Small intestine (tissue), 7 donors: ENCODE measurements around the gene CC2D1B. TPM values are rescaled to one million over a fixed set of nuclear protein-coding genes. Genes with fewer than 3 reads are reported as not detected.

ENCODE experiments used
- DNase-seq, 2 donors: peaks; one replicate each; pipeline versions ENCODE4 v3.0.0 to v3.0.0-alpha.2; 2013
- FAIRE-seq: peaks from 2 replicates; lab custom pipeline; 2012; peaks lifted over from hg19 to GRCh38; lab: Jason Lieb, UNC
- H3K27ac ChIP-seq, 3 donors: one replicate each; pipeline ENCODE4 v1.5.1; 2013; ENCODE audit warnings: low read length in 2 of 3, mild to moderate bottlenecking in 2 of 3, control low read depth in 1 of 3, inconsistent platforms in 1 of 3, low read depth in 1 of 3, moderate library complexity in 1 of 3
- H3K27me3 ChIP-seq, 3 donors: one replicate each; pipeline ENCODE4 v1.6.1; 2013; ENCODE audit warnings: low read length in 3 of 3, inconsistent platforms in 1 of 3; ENCODE audit not compliant: control insufficient read depth in 3 of 3, insufficient read depth in 3 of 3
- H3K36me3 ChIP-seq, 3 donors: one replicate each; pipeline ENCODE4 v1.6.1; 2013; ENCODE audit warnings: low read length in 3 of 3, inconsistent platforms in 1 of 3, low read depth in 1 of 3, mild to moderate bottlenecking in 1 of 3, moderate library complexity in 1 of 3; ENCODE audit not compliant: control insufficient read depth in 3 of 3, insufficient read depth in 2 of 3
- H3K4me1 ChIP-seq, 3 donors: one replicate each; pipeline ENCODE4 v1.6.1; 2013; ENCODE audit warnings: low read length in 2 of 3, inconsistent platforms in 1 of 3, low read depth in 1 of 3, mild to moderate bottlenecking in 1 of 3, moderate library complexity in 1 of 3; ENCODE audit not compliant: control insufficient read depth in 3 of 3, insufficient read depth in 2 of 3
- H3K4me3 ChIP-seq, 3 donors: one replicate each; pipeline ENCODE4 v1.5.1; 2013; ENCODE audit warnings: low read length in 3 of 3, control low read depth in 1 of 3, inconsistent platforms in 1 of 3, low read depth in 1 of 3, mild to moderate bottlenecking in 1 of 3, moderate library complexity in 1 of 3
- H3K9me3 ChIP-seq, 2 donors: one replicate each; pipeline ENCODE4 v1.6.1; 2013; ENCODE audit warnings: low read depth in 1 of 2, low read length in 1 of 2; ENCODE audit not compliant: control insufficient read depth in 2 of 2, insufficient read depth in 1 of 2
- WGBS, 3 donors: extraction: QIAGEN DNeasy Blood & Tissue Kit; methylation state at CpG; one replicate each; pipeline ENCODE4 v1.1.7; 2013; 5-methylcytosine and 5-hydroxymethylcytosine counted together
- polyA plus RNA-seq, 4 donors: library from polyadenylated mRNA; stranded (reverse) in 3 of 4; unstranded in 1 of 4; fragments of 200-250 nt in 3 of 4; fragments of 120-200 nt in 1 of 4; gene quantifications; one replicate each; pipeline versions ENCODE4 v1.2.1 to v1.2.3, GENCODE V29; 2013
- donor health status: healthy with polysubstance abuse.
- donor health status: control.
- donor health status: control.
- donor health status: Bipolar disorder and iron deficiency.
- donor health status: healthy.

Gene CC2D1B
- polyA plus RNA-seq, 4 donors = 17.3 to 21.9 (median 18.3) TPM

GRCh38 chr1:52341655-52342260, 24.2 kb downstream of the CC2D1B start:
- 66 to 74% (median 72%) methylated on average over 7 of the region's 7 CpGs for WGBS, 3 donors

GRCh38 chr1:52337439-52337838, 28.6 kb downstream of the CC2D1B start:
- 85 to 87% (median 86%) methylated on average over 2 of the region's 2 CpGs for WGBS, 3 donors
- Histone ChIP-seq H3K4me3 (no peak overlapping the region), H3K9me3 (no peaks in the 10 kb centered on the region), H3K27me3 (no peaks in the 10 kb centered on the region), H3K4me1 (no peaks in the 10 kb centered on the region), H3K36me3 (peaks cover 3 to 11% (median 6%) of the 10 kb centered on the region in 3 donors), H3K27ac (no peak overlapping the region)
- FAIRE-seq (no peak), DNase-seq (no peak)

More at GRCh38 chr1:52341655-52342260, 24.2 kb downstream of the CC2D1B start:
- Histone ChIP-seq H3K4me1 (no peaks in the 10 kb centered on the region), H3K36me3 (peaks cover 3 to 14% (median 6%) of the 10 kb centered on the region in 3 donors), H3K27ac (no peak overlapping the region), H3K9me3 (no peaks in the 10 kb centered on the region), H3K4me3 (no peak overlapping the region), H3K27me3 (no peaks in the 10 kb centered on the region)
- peak in 1 of 2 donors; percentile 18 for DNase-seq
- FAIRE-seq = no peak

- no peak for FAIRE-seq
- H3K27me3 ChIP-seq = no peaks in the 10 kb centered on the region
- no peak overlapping the region for H3K4me3 ChIP-seq
- H3K4me1 ChIP-seq = no peaks in the 10 kb centered on the region
- H3K27ac ChIP-seq = no peak overlapping the region
- DNase-seq = no peak
- peaks cover 3 to 11% (median 6%) of the 10 kb centered on the region in 3 donors for H3K36me3 ChIP-seq
- WGBS, 3 donors = 84 to 91% (median 84%) methylated on average over 3 of the region's 3 CpGs
- no peaks in the 10 kb centered on the region for H3K9me3 ChIP-seq
Observed at GRCh38 chr1:52334906-52335528, 31.0 kb downstream of the CC2D1B start.

GRCh38 chr1:52332411-52332810, 33.6 kb downstream of the CC2D1B start:
- Histone ChIP-seq H3K27ac (no peak overlapping the region), H3K27me3 (no peaks in the 10 kb centered on the region), H3K4me3 (no peak overlapping the region), H3K4me1 (no peaks in the 10 kb centered on the region), H3K36me3 (peaks cover 0 to 7% (median 6%) of the 10 kb centered on the region in 3 donors), H3K9me3 (no peaks in the 10 kb centered on the region)
- 88 to 90% (median 88%) methylated on average over 1 of the region's 1 CpG for WGBS, 3 donors
- DNase-seq (no peak), FAIRE-seq (no peak)

GRCh38 chr1:52328615-52329014, 37.4 kb downstream of the CC2D1B start:
- FAIRE-seq (no peak), DNase-seq (no peak)
- 92 to 100% (median 94%) methylated on average over 1 of the region's 1 CpG for WGBS, 3 donors
- Histone ChIP-seq H3K4me1 (no peaks in the 10 kb centered on the region), H3K27me3 (no peaks in the 10 kb centered on the region), H3K27ac (no peak overlapping the region), H3K4me3 (no peak overlapping the region), H3K9me3 (no peaks in the 10 kb centered on the region), H3K36me3 (peaks cover 0 to 4% (median 0%) of the 10 kb centered on the region in 3 donors)

- Histone ChIP-seq H3K27ac (no peak overlapping the region), H3K9me3 (no peaks in the 10 kb centered on the region), H3K27me3 (no peaks in the 10 kb centered on the region), H3K36me3 (peaks cover 0 to 2% (median 0%) of the 10 kb centered on the region in 3 donors), H3K4me3 (no peak overlapping the region), H3K4me1 (no peaks in the 10 kb centered on the region)
- no peak for FAIRE-seq
- DNase-seq = no peak
- 89 to 93% (median 91%) methylated on average over 5 of the region's 5 CpGs for WGBS, 3 donors
Observed at GRCh38 chr1:52325786-52326185, 40.2 kb downstream of the CC2D1B start.

GRCh38 chr1:52323731-52324130, 42.3 kb downstream of the CC2D1B start:
- WGBS, 3 donors = 91 to 95% (median 94%) methylated on average over 8 of the region's 8 CpGs
- no peaks in the 10 kb centered on the region for H3K9me3 ChIP-seq
- FAIRE-seq = no peak

GRCh38 chr1:52321061-52321460, 44.9 kb downstream of the CC2D1B start:
- no peak for FAIRE-seq
- H3K36me3 ChIP-seq = no peaks in the 10 kb centered on the region
- H3K9me3 ChIP-seq = no peaks in the 10 kb centered on the region
- no peak for DNase-seq
- no peaks in the 10 kb centered on the region for H3K27me3 ChIP-seq
- 96 to 100% (median 99%) methylated on average over 2 of the region's 2 CpGs for WGBS, 3 donors
- no peak overlapping the region for H3K4me3 ChIP-seq
- H3K27ac ChIP-seq = no peak overlapping the region
- H3K4me1 ChIP-seq = no peaks in the 10 kb centered on the region

More at GRCh38 chr1:52323731-52324130, 42.3 kb downstream of the CC2D1B start:
- Histone ChIP-seq H3K4me3 (no peak overlapping the region), H3K36me3 (peaks cover 0 to 2% (median 0%) of the 10 kb centered on the region in 3 donors), H3K27ac (no peak overlapping the region), H3K27me3 (no peaks in the 10 kb centered on the region), H3K4me1 (no peaks in the 10 kb centered on the region)
- no peak for DNase-seq
